Measurements from ENCODE around the gene WFIKKN1. TPM values are rescaled to one million over a fixed set of nuclear protein-coding genes. Genes with fewer than 3 reads are reported as not detected.

Gene WFIKKN1
- total and polyA plus RNA-seq, 2 of the 13 experiments (the other 11 are each of a cell fraction or from before 2014, with no cell fraction given) = 1.7 to 4.9 TPM

DNA sequence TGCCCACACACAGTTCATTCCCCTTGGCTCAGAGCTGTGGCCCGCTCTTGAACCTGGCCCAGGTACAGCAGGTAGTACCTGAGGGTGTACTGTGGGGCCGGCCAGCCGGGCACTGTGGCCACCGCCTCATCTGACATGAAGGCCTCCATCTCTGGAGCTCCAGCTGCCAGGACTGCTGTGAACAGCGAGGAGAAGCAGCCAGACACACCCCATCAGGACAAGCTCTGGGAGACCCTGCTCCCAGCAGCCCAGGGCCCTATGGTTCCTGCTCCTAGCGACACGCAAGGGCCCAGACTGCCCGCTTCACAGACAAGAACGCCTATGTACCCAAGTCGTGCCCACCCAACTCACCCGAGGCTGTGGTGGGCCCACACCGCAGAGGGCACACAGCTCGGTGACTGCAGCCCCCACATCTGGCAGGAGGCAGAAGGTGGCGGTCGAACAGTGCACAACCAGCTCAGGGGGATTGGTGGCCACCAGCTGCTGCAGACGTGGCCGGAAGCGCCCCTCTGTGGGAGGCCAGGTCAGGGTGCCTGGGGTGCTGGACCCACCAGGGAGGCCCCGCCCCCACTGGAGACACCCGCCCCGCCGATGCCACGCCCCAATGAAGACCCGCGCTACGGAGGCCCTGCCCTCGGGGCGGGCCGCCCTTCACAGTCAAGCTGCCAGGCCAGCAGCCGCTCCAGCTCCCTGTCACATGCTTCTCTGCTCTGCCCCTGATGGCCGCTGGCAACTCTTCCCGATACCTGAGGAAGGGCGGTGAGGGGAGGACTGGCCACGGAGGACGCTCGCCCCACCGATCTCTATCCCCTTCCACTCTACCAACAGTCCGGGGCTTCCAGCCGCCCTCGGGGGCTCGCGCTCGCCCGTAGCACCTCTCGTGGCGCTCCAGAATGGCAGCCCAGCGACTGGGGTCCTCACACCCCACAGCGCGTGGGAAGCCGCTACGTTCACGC, 48.4 kb downstream of the WFIKKN1 start (continued):
- TF ChIP-seq NFATC3 (CRISPR knock-in tag; IDR thresholded peaks at IDR 0.05) (no peak), ZC3H4 (CRISPR knock-in tag; IDR thresholded peaks at IDR 0.05; ENCODE audit: borderline replicate concordance) (no peak), RFXAP (CRISPR knock-in tag; IDR thresholded peaks at IDR 0.05; ENCODE audit: borderline replicate concordance) (no peak), MED8 (CRISPR knock-in tag; IDR thresholded peaks at IDR 0.05; ENCODE audit: insufficient replicate concordance) (no peak), JDP2 (CRISPR knock-in tag; IDR thresholded peaks at IDR 0.05; ENCODE audit: borderline replicate concordance) (no peak), CEBPB (IDR thresholded peaks at IDR 0.05; ENCODE audit: borderline replicate concordance, low read depth, low read length) (no peak), RELA (CRISPR knock-in tag; IDR thresholded peaks at IDR 0.05) (no peak), ZNF891 (CRISPR knock-in tag; IDR thresholded peaks at IDR 0.05) (no peak), ZNF746 (CRISPR knock-in tag; IDR thresholded peaks at IDR 0.05) (0 out of 2 replicates have a peak, but pooled peaks have one; percentile 36), ZBTB7B (CRISPR knock-in tag; IDR thresholded peaks at IDR 0.05) (peak; percentile 81), ELF1 (CRISPR knock-in tag; IDR thresholded peaks at IDR 0.05) (0 out of 2 replicates have a peak, but pooled peaks have one; percentile 27), ZNF512 (CRISPR knock-in tag; IDR thresholded peaks at IDR 0.05) (0 out of 2 replicates have a peak, but pooled peaks have one; percentile 12), ZNF530 (CRISPR knock-in tag; IDR thresholded peaks at IDR 0.05; ENCODE audit: low read depth) (no peak), ZSCAN12 (CRISPR knock-in tag; IDR thresholded peaks at IDR 0.05) (no peak), RBFOX2 (IDR thresholded peaks at IDR 0.05; ENCODE audit: low read depth, low read length) (peak; percentile 61), ZNF24 (IDR thresholded peaks at IDR 0.05) (no peak), SP4 (CRISPR knock-in tag; IDR thresholded peaks at IDR 0.05) (peak; percentile 82), ZNF574 (CRISPR knock-in tag; IDR thresholded peaks at IDR 0.05) (peak; percentile 84), GATAD1 (CRISPR knock-in tag; IDR thresholded peaks at IDR 0.05) (no peak; the same call in 1 of the 2 replicates), ZNF543 (CRISPR knock-in tag; IDR thresholded peaks at IDR 0.05) (peak; percentile 31; the same call in 1 of the 2 replicates)
- TF ChIP-seq, protein P1, sequence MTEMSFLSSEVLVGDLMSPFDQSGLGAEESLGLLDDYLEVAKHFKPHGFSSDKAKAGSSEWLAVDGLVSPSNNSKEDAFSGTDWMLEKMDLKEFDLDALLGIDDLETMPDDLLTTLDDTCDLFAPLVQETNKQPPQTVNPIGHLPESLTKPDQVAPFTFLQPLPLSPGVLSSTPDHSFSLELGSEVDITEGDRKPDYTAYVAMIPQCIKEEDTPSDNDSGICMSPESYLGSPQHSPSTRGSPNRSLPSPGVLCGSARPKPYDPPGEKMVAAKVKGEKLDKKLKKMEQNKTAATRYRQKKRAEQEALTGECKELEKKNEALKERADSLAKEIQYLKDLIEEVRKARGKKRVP (CRISPR knock-in tag; IDR thresholded peaks at IDR 0.05) = no peak
- TF ChIP-seq, protein P2, sequence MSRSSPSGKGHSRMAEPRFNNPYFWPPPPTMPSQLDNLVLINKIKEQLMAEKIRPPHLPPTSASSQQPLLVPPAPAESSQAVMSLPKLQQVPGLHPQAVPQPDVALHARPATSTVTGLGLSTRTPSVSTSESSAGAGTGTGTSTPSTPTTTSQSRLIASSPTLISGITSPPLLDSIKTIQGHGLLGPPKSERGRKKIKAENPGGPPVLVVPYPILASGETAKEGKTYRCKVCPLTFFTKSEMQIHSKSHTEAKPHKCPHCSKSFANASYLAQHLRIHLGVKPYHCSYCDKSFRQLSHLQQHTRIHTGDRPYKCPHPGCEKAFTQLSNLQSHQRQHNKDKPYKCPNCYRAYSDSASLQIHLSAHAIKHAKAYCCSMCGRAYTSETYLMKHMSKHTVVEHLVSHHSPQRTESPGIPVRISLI (CRISPR knock-in tag; IDR thresholded peaks at IDR 0.05; ENCODE audit: borderline replicate concordance) = no peak
- TF ChIP-seq, protein P3, sequence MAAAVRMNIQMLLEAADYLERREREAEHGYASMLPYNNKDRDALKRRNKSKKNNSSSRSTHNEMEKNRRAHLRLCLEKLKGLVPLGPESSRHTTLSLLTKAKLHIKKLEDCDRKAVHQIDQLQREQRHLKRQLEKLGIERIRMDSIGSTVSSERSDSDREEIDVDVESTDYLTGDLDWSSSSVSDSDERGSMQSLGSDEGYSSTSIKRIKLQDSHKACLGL (CRISPR knock-in tag; IDR thresholded peaks at IDR 0.05) = no peak
